SW480 (cell line): ENCODE measurements around the gene PAPSS2.

ENCODE experiments used
- DNase-seq: peaks from one replicate; pipeline ENCODE4 v3.0.0-alpha.2; 2016; ENCODE audit warnings: low spot score

The PAPSS2 gene

GRCh38 chr10:87671139-87671815 lies 11.6 kb downstream of the PAPSS2 start:
- no peak for DNase-seq

- no peak for DNase-seq
Measured at GRCh38 chr10:87672551-87672950, 12.9 kb downstream of the PAPSS2 start.

GRCh38 chr10:87674943-87675342 lies 15.3 kb downstream of the PAPSS2 start:
- no peak for DNase-seq

- no peak for DNase-seq
Measured at GRCh38 chr10:87675396-87676376, 16.0 kb downstream of the PAPSS2 start.

- no peak for DNase-seq
Measured at GRCh38 chr10:87677595-87677994, 17.9 kb downstream of the PAPSS2 start.

- no peak for DNase-seq
Measured at GRCh38 chr10:87678302-87678701, 18.6 kb downstream of the PAPSS2 start.

GRCh38 chr10:87683356-87683755 lies 23.7 kb downstream of the PAPSS2 start:
- no peak for DNase-seq

GRCh38 chr10:87684001-87684638 lies 24.4 kb downstream of the PAPSS2 start:
- no peak for DNase-seq

GRCh38 chr10:87685832-87686574 lies 26.3 kb downstream of the PAPSS2 start:
- DNase-seq: no peak

- DNase-seq: no peak
Measured at GRCh38 chr10:87691506-87692070, 31.9 kb downstream of the PAPSS2 start.

- no peak for DNase-seq
Measured at GRCh38 chr10:87692956-87693484, 33.3 kb downstream of the PAPSS2 start.

GRCh38 chr10:87694011-87694794 lies 34.5 kb downstream of the PAPSS2 start:
- no peak for DNase-seq

- DNase-seq: no peak
Measured at GRCh38 chr10:87695074-87695473, 35.4 kb downstream of the PAPSS2 start.

GRCh38 chr10:87696922-87697745 lies 37.5 kb downstream of the PAPSS2 start:
- no peak for DNase-seq

GRCh38 chr10:87700031-87700796 lies 40.5 kb downstream of the PAPSS2 start:
- no peak for DNase-seq

GRCh38 chr10:87702260-87702972 lies 42.7 kb downstream of the PAPSS2 start:
- no peak for DNase-seq

GRCh38 chr10:87702973-87703294 lies 43.3 kb downstream of the PAPSS2 start:
- DNase-seq: no peak

- DNase-seq: no peak
Measured at GRCh38 chr10:87703771-87704170, 44.1 kb downstream of the PAPSS2 start.
